Mucosa of descending colon (tissue), 3 donors: ENCODE measurements around the gene FUBP3. TPM values are rescaled to one million over a fixed set of nuclear protein-coding genes. Genes with fewer than 3 reads are reported as not detected.

ENCODE experiments used
- ATAC-seq: fragments of 200-7000 bp; cut with Tn5 transposase; one replicate; pipeline ENCODE4 v1.9.1; 2020; ENCODE audit warnings: mild to moderate bottlenecking, moderate library complexity
- DNase-seq, 3 donors: peaks; one replicate each; pipeline ENCODE4 v3.0.0-alpha.2; 2020
- H3K36me3 ChIP-seq: fragments of 200-600 bp; one replicate; pipeline ENCODE4 v1.8.0; 2021; ENCODE audit warnings: low read depth, mild to moderate bottlenecking
- H3K4me1 ChIP-seq: fragments of 200-600 bp; one replicate; pipeline ENCODE4 v1.8.0; 2021; ENCODE audit warnings: low read depth, mild to moderate bottlenecking
- H3K4me3 ChIP-seq: fragments of 200-600 bp; one replicate; pipeline ENCODE4 v1.8.0; 2021; ENCODE audit warnings: mild to moderate bottlenecking
- H3K9me3 ChIP-seq: fragments of 200-600 bp; one replicate; pipeline ENCODE4 v1.8.0; 2021; ENCODE audit warnings: mild to moderate bottlenecking
- intact Hi-C, 2 donors: fragments of 100-400 bp; cut with DNase I in 1 of 2; cut with micrococcal nuclease in 1 of 2; formaldehyde crosslinking; loops; one replicate each; pipeline versions ENCODE4 v1.11.0 to v1.11.1; 2022; cut with DNase I, micrococcal nuclease
- total RNA-seq, 3 donors: library from RNA; stranded (reverse); fragmentation: NEBNext Ultra II Directional in 2 of 3; extraction: Animal tissue kit (Norgen Biotek cat#: 25700) in 2 of 3; gene quantifications; one replicate each; pipeline versions ENCODE4 v1.2.1 to v1.2.4, GENCODE V29; 2021 to 2023
- TF ChIP-seq, protein P1 (sequence below): fragments of 200-600 bp; IDR thresholded peaks from one replicate; pipeline ENCODE4 v1.8.0; 2022; ENCODE audit warnings: antibody characterized with exemption, mild to moderate bottlenecking
- donor health status: DM: no; HTN: no; CAD: no; lungs with moderate emphysema.
- donor health status: DM: no; HTN: no; CAD: no.
- donor health status: DM: no; HTN: yes; CAD: no.

The FUBP3 gene
- total RNA-seq, 3 donors from 2014 or later = 36.5 to 56.5 (median 43.3) TPM

DNA sequence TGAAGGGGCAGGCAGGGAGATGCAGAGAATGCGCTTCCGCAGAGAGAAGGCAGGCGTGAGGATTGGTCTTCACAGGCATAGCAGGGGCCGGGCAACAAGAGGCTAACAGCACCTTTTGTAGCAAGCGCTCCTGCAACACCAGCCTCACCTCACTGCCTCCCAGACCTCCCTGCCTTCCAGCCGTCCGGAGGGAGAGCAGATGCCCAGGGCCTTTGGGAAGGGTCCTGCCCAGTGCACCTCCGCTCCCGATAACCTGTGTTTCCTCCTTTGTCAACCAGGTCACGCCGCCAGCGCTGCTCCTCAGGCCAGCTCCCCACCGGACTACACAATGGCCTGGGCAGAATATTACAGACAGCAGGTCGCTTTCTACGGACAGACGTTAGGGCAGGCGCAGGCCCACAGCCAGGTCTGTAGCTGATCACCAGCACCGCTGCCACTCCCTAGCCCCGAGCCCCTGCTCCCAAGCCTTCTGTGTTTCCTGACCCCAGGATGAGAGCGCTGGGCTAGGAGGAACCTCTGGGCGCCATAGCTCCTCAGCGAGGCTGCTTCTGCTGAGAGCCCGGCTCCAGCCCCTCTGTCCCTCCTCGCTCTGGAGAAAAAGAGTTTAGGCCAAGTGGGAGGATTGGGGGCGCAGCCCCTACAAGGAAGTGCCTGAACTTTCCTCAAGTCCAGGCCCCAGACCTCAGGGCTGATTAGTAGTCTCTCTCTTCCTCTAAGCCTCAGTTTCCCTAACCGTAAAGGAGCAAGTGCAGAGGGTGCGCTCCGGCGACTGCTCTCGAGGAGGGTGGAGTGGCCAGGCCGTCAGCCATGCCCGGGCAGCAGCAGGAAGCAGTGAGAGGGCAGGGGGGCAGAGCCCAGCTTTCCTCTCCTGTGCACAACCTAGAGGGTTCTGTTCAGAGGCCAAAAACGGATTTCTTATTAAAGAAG, 56.6 kb downstream of the FUBP3 start:
- TF ChIP-seq, protein P1, sequence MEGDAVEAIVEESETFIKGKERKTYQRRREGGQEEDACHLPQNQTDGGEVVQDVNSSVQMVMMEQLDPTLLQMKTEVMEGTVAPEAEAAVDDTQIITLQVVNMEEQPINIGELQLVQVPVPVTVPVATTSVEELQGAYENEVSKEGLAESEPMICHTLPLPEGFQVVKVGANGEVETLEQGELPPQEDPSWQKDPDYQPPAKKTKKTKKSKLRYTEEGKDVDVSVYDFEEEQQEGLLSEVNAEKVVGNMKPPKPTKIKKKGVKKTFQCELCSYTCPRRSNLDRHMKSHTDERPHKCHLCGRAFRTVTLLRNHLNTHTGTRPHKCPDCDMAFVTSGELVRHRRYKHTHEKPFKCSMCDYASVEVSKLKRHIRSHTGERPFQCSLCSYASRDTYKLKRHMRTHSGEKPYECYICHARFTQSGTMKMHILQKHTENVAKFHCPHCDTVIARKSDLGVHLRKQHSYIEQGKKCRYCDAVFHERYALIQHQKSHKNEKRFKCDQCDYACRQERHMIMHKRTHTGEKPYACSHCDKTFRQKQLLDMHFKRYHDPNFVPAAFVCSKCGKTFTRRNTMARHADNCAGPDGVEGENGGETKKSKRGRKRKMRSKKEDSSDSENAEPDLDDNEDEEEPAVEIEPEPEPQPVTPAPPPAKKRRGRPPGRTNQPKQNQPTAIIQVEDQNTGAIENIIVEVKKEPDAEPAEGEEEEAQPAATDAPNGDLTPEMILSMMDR = no peak
- H3K4me3 ChIP-seq = no peak overlapping the region
- peaks cover 5% of the 10 kb centered on the region for H3K36me3 ChIP-seq
- no peaks in the 10 kb centered on the region for H3K4me1 ChIP-seq
- intact Hi-C loops = no loop called here
- peak in 1 of 3 donors; percentile 29 for DNase-seq
- ATAC-seq = no peak
- H3K9me3 ChIP-seq = no peaks in the 10 kb centered on the region

DNA sequence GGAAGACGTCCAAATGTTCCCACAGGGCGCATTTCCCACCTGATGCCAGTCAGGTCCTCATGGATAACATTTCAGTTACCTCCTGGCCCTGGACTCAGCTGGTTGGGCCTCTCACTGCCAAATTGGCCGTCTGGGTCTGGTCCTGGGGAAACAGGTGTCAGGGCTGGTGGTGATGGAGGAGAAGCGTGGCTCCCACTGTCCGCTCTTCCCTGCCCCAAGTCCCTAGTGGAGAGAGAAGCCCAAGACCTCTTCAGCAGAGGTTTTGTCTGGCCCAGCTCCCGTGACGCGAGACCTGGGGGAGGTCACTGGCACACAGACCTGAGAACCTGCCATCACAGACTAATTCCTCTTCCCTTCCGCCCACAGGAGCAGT, 57.3 kb downstream of the FUBP3 start:
- intact Hi-C loops = no loop called here
- H3K9me3 ChIP-seq = no peaks in the 10 kb centered on the region
- ATAC-seq (no peak), DNase-seq (peak in 1 of 3 donors; percentile 23)
- H3K4me1 ChIP-seq = no peaks in the 10 kb centered on the region
- TF ChIP-seq, protein P1 = no peak
- H3K36me3 ChIP-seq = peaks cover 5% of the 10 kb centered on the region
- H3K4me3 ChIP-seq = no peak overlapping the region

DNA sequence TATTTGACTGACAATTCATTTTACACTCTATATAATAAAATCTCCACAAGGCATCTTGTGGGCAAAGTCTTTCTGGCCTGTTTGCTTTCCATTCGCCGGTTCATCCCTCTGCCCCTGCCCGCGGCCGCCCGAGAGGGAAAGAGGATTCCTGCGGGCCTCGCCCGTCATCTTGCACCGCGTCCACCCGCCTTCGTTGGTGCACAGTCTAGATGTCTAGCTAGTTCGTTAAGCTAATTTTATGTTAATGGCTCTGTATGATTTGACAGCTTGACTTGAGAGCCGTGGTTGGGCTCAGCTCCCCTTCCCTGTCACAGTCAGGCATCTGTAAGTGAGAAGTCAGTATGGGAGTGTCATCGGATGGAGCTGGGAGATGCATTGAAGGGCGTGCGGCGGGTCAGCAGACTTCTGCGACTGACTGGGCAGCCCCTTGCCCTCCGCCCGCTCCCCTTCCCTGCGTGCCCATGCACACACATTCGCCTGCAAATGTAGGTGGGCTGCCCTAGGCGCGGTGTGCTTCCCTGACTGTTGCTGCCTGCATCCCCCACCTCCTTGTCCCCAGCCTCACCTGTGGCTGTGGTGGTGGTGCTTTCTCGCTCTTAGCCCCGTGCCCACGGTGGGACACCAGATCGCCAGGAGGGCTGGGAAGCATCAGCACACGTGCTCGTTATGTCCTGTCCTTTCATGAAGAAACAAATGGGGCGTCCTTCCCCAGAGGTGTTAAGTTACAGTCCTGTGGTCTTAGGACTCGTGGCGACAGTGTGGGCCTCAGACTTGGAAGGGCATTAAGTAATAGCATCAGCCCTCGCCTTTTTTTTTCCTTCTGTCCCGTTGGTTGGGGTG, 59.1 kb downstream of the FUBP3 start:
- Histone ChIP-seq H3K4me1 (no peaks in the 10 kb centered on the region), H3K9me3 (no peaks in the 10 kb centered on the region), H3K36me3 (no peaks in the 10 kb centered on the region), H3K4me3 (no peak overlapping the region)
- peak in 1 of 3 donors; percentile 25 for DNase-seq
- intact Hi-C loops = no loop called here
- TF ChIP-seq, protein P1 = no peak
- ATAC-seq = no peak

DNA sequence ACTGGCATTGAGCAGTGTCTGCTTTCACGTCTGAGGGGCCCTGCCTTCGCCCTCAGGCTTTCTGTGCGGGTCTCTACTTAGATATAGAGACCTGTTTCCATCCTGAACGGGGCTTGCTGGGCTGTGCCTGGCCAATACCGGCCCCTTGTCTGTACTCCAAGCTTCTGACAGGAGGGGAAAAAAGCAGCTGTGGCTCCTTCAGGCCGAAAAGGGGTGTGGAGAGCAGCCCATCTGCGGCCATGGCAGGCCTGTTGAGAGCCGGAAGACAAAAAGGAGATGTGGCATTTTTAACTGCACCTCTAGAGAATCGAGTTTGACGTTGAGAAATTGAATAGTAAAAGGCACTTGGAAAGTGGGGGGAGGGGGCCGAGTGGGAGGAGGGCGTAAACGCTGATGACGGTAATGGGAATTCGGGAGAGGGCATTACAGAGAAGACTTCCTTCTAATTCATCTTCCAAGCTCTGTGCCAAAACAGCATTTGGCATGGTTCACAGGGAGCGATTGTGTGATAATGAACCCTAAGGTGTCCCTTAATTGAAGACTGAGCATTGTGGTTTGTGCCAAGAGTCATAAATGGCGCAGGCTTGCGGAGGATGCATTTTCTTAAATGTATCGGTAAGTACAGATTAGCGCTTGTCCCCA, 59.9 kb downstream of the FUBP3 start:
- TF ChIP-seq, protein P1 = no peak
- peak in 1 of 3 donors; percentile 15 for DNase-seq
- intact Hi-C loops = no loop called here
- no peak for ATAC-seq
- H3K4me1 ChIP-seq = no peaks in the 10 kb centered on the region
- H3K9me3 ChIP-seq = no peaks in the 10 kb centered on the region
- H3K36me3 ChIP-seq = no peaks in the 10 kb centered on the region
- no peak overlapping the region for H3K4me3 ChIP-seq

DNA sequence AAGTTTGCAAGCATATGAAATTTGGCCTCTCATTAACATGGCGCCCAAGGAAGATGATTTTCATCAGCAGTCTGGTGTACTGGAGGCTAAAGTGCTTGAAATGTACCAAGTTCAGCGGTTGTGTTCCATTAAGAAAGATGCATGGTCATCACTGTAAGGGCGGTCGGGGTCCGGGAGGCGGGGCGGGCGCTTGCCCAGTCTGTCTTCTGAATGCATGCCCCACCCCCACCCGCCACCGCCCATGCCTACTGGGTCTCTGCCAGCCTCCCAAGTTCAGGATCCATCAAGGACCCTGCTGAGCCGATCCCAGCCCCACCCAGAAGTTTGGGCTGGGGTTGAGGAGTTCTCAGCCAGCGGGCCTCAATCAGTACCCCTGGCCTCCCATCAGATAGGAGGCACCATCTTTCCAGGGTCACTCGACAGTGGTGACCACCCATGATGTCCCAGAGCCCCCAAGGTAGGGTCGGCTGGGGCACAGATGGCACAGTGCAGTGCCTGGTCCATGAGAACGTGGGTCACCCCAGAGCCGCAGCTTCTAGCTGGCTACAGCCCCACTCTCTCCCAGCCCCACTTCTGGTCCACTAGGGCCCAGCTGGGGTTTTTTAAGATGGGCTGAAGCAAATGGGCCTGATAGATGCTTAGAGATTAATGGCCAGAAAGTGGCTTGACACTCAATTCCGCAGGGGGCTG, 60.6 kb downstream of the FUBP3 start:
- TF ChIP-seq, protein P1 = no peak
- ATAC-seq = no peak
- intact Hi-C loops = no loop called here
- DNase-seq = peak in 1 of 3 donors; percentile 27
- no peak overlapping the region for H3K4me3 ChIP-seq
- no peaks in the 10 kb centered on the region for H3K9me3 ChIP-seq
- no peaks in the 10 kb centered on the region for H3K4me1 ChIP-seq
- H3K36me3 ChIP-seq = no peaks in the 10 kb centered on the region
